PC-9 (cell line): ENCODE results near the gene ECI1.
"Not testable (repeated sequence)": the region's sequence is repeated elsewhere in the genome, so short reads cannot be mapped to it uniquely, and the experiment has no call there.

ENCODE experiments used
- CTCF ChIP-seq: fragments of 200-600 bp; sonication (generic); conservative IDR thresholded peaks from 2 replicates; pipeline ENCODE4 v1.6.1; 2017; ENCODE audit warnings: mixed run types, antibody characterized with exemption, mild to moderate bottlenecking, moderate library complexity
- EZH2 ChIP-seq: fragments of 200-600 bp; sonication (generic); IDR thresholded peaks from 2 replicates; pipeline ENCODE4 v1.8.0; 2017; ENCODE audit warnings: antibody characterized with exemption, low read depth

- not testable (repeated sequence) for TF ChIP-seq CTCF, EZH2
Measured at GRCh38 chr16:2267505-2267912, 16.1 kb upstream of the ECI1 start.
